Neuronal stem cell (in vitro differentiated cells): ENCODE measurements around the gene COL1A1.

ENCODE experiments used
- DNase-seq: peaks from one replicate; pipeline ENCODE4 v3.0.0-alpha.2; 2013; ENCODE audit warnings: low spot score
- H2AFZ ChIP-seq: one replicate; pipeline ENCODE4 v1.6.1; 2013; ENCODE audit warnings: mild to moderate bottlenecking, low read length, inconsistent platforms
- H2AK5ac ChIP-seq: 2 replicates; pipeline ENCODE4 v1.6.1; 2013; ENCODE audit warnings: low read depth, mild to moderate bottlenecking, inconsistent platforms, low read length, moderate library complexity, mixed read lengths
- H2BK120ac ChIP-seq: 2 replicates; pipeline ENCODE4 v1.6.1; 2013; ENCODE audit warnings: low read depth, mild to moderate bottlenecking, inconsistent platforms, low read length, moderate library complexity, mixed read lengths
- H2BK12ac ChIP-seq: one replicate; pipeline ENCODE4 v1.6.1; 2013; ENCODE audit warnings: low read length, inconsistent platforms
- H2BK15ac ChIP-seq: 2 replicates; pipeline ENCODE4 v1.6.1; 2013; ENCODE audit warnings: mild to moderate bottlenecking, low read length, inconsistent platforms, mixed read lengths
- H2BK5ac ChIP-seq: one replicate; pipeline ENCODE4 v1.6.1; 2013; ENCODE audit warnings: inconsistent platforms, mild to moderate bottlenecking, low read length, moderate library complexity
- H3K14ac ChIP-seq: one replicate; pipeline ENCODE4 v1.6.1; 2013; ENCODE audit warnings: low read length, inconsistent platforms
- H3K18ac ChIP-seq: 2 replicates; pipeline ENCODE4 v1.6.1; 2013; ENCODE audit warnings: low read length, inconsistent platforms
- H3K23ac ChIP-seq: 2 replicates; pipeline ENCODE4 v1.6.1; 2013; ENCODE audit warnings: low read depth, mild to moderate bottlenecking, mixed read lengths, low read length, inconsistent platforms; ENCODE audit not compliant: poor library complexity
- H3K27ac ChIP-seq: replicated peaks from 3 replicates; pipeline ENCODE4 v1.5.1; 2013; ENCODE audit warnings: low read length, inconsistent platforms
- H3K27me3 ChIP-seq, 3 experiments: 2 replicates each; pipeline ENCODE4 v1.6.1; 2013; ENCODE audit warnings: low read length in 3 of 3, mild to moderate bottlenecking in 2 of 3, inconsistent platforms in 1 of 3, low read depth in 1 of 3, mixed read lengths in 1 of 3, moderate library complexity in 1 of 3; ENCODE audit not compliant: control insufficient read depth in 3 of 3, insufficient read depth in 3 of 3
- H3K36me3 ChIP-seq, 2 donors: replicated peaks in 1 of 2; 2 replicates each; pipeline ENCODE4 v1.6.1; 2013; ENCODE audit warnings: low read length in 2 of 2; ENCODE audit not compliant: control insufficient read depth in 2 of 2, insufficient read depth in 2 of 2
- H3K4ac ChIP-seq: 2 replicates; pipeline ENCODE4 v1.6.1; 2013; ENCODE audit warnings: inconsistent platforms, mild to moderate bottlenecking, low read length, moderate library complexity
- H3K4me1 ChIP-seq, 2 donors: 1 replicate in 1 of 2; 2 replicates in 1 of 2; pipeline ENCODE4 v1.6.1; 2013; ENCODE audit warnings: low read length in 2 of 2, low read depth in 1 of 2; ENCODE audit not compliant: control insufficient read depth in 2 of 2, insufficient read depth in 1 of 2
- H3K4me2 ChIP-seq: one replicate; pipeline ENCODE4 v1.6.1; 2013; ENCODE audit warnings: mild to moderate bottlenecking, low read length, inconsistent platforms; ENCODE audit not compliant: insufficient read depth, poor library complexity, severe bottlenecking
- H3K4me3 ChIP-seq, 2 donors: 2 replicates each; pipeline ENCODE4 v1.5.1; 2013; ENCODE audit warnings: low read length in 2 of 2, mild to moderate bottlenecking in 2 of 2, inconsistent platforms in 1 of 2, moderate library complexity in 1 of 2
- H3K79me1 ChIP-seq: one replicate; pipeline ENCODE4 v1.6.1; 2013; ENCODE audit warnings: low read depth, mild to moderate bottlenecking, inconsistent platforms, low read length, moderate library complexity
- H3K9ac ChIP-seq: one replicate; pipeline ENCODE4 v1.6.1; 2013; ENCODE audit warnings: mild to moderate bottlenecking, low read depth, low read length, inconsistent platforms; ENCODE audit not compliant: poor library complexity
- H3K9me3 ChIP-seq, 2 donors: replicated peaks in 1 of 2; 2 replicates each; pipeline versions ENCODE3 to v1.6.1; 2013; ENCODE audit warnings: low read length in 2 of 2, mild to moderate bottlenecking in 2 of 2, inconsistent platforms in 1 of 2, low read depth in 1 of 2, mixed read lengths in 1 of 2, moderate library complexity in 1 of 2; ENCODE audit not compliant: control insufficient read depth in 2 of 2, insufficient read depth in 1 of 2
- H4K8ac ChIP-seq: one replicate; pipeline ENCODE4 v1.6.1; 2013; ENCODE audit warnings: low read depth, mild to moderate bottlenecking, inconsistent platforms, low read length, moderate library complexity
- H4K91ac ChIP-seq: one replicate; pipeline ENCODE4 v1.6.1; 2013; ENCODE audit warnings: low read length, low read depth, mild to moderate bottlenecking, inconsistent platforms; ENCODE audit not compliant: poor library complexity
- WGBS, 2 donors: extraction: QIAGEN DNeasy Blood & Tissue Kit; methylation state at CpG; one replicate each; pipeline ENCODE4 v1.1.7; 2013; ENCODE audit warnings: missing lambda C conversion rate in 2 of 2, mixed read lengths in 1 of 2; ENCODE audit not compliant: insufficient read length in 2 of 2, insufficient replicate concordance in 1 of 2; ENCODE audit errors: extremely low coverage in 2 of 2; 5-methylcytosine and 5-hydroxymethylcytosine counted together

The COL1A1 gene

GRCh38 chr17:50183421-50183994 is 17.9 kb downstream of the COL1A1 start:
- H3K4me2 ChIP-seq = no peak overlapping the region
- H2BK15ac ChIP-seq = peak overlapping the region; percentile 100
- H2BK12ac ChIP-seq = peak overlapping the region; percentile 97
- peak overlapping the region; percentile 95 for H3K18ac ChIP-seq
- H4K8ac ChIP-seq = peak overlapping the region; percentile 97
- peak overlapping the region; percentile 86 for H4K91ac ChIP-seq
- peak overlapping the region; percentile 96 for H2BK5ac ChIP-seq
- 96% methylated on average over 1 of the region's 12 CpGs; no CpG with 5 or more reads in 1 of the 2 donors for WGBS, 2 donors
- peak overlapping the region; percentile 92 for H3K23ac ChIP-seq
- H2AFZ ChIP-seq = no peak overlapping the region
- H3K4me3 ChIP-seq = no peak overlapping the region
- DNase-seq = no peak
- H3K14ac ChIP-seq = peak overlapping the region; percentile 67
- H2BK120ac ChIP-seq = peak overlapping the region; percentile 68
- H3K27ac ChIP-seq = no peak overlapping the region
- H3K27me3 ChIP-seq = peaks cover 0 to 11% (median 0%) of the 10 kb centered on the region in 3 experiments
- H3K9ac ChIP-seq = peak overlapping the region; percentile 50
- peaks cover 0 to 4% of the 10 kb centered on the region in 2 donors for H3K36me3 ChIP-seq
- H3K4ac ChIP-seq = peak overlapping the region; percentile 85
- peaks cover 25 to 29% of the 10 kb centered on the region in 2 donors for H3K4me1 ChIP-seq
- peaks cover 0 to 3% of the 10 kb centered on the region in 2 donors for H3K9me3 ChIP-seq
- peak overlapping the region; percentile 77 for H2AK5ac ChIP-seq
- H3K79me1 ChIP-seq = peaks cover 2% of the 10 kb centered on the region

- Histone ChIP-seq H3K9me3 (peaks cover 0 to 3% of the 10 kb centered on the region in 2 donors), H4K8ac (no peak overlapping the region), H3K23ac (peak overlapping the region; percentile 92), H3K18ac (peak overlapping the region; percentile 95), H3K9ac (peak overlapping the region; percentile 50), H2AFZ (no peak overlapping the region), H3K27ac (no peak overlapping the region), H3K79me1 (peaks cover 2% of the 10 kb centered on the region), H2AK5ac (peak overlapping the region; percentile 77), H3K27me3 (peaks cover 0 to 11% (median 0%) of the 10 kb centered on the region in 3 experiments), H2BK12ac (peak overlapping the region; percentile 97), H3K4me2 (no peak overlapping the region), H3K36me3 (peaks cover 0 to 4% of the 10 kb centered on the region in 2 donors), H2BK15ac (peak overlapping the region; percentile 100), H3K4ac (peak overlapping the region; percentile 85), H3K14ac (peak overlapping the region; percentile 67), H3K4me3 (no peak overlapping the region), H4K91ac (no peak overlapping the region), H2BK5ac (peak overlapping the region; percentile 96), H3K4me1 (peaks cover 31 to 34% of the 10 kb centered on the region in 2 donors), H2BK120ac (peak overlapping the region; percentile 68)
- DNase-seq = no peak
- WGBS, 2 donors = no CpG with 5 or more reads among the region's 18 CpGs
Measured at GRCh38 chr17:50182783-50183420, 18.5 kb downstream of the COL1A1 start.

- peaks cover 0 to 3% of the 10 kb centered on the region in 2 donors for H3K9me3 ChIP-seq
- peak overlapping the region; percentile 96 for H2AK5ac ChIP-seq
- H2BK120ac ChIP-seq = peak overlapping the region; percentile 6
- no CpG with 5 or more reads among the region's 12 CpGs for WGBS, 2 donors
- H3K4me2 ChIP-seq = no peak overlapping the region
- no peak overlapping the region for H3K27ac ChIP-seq
- peak overlapping the region; percentile 64 for H3K14ac ChIP-seq
- H3K9ac ChIP-seq = peak overlapping the region; percentile 63
- no peak overlapping the region for H3K4ac ChIP-seq
- no peak overlapping the region for H3K4me3 ChIP-seq
- peak overlapping the region; percentile 83 for H3K18ac ChIP-seq
- H2AFZ ChIP-seq = no peak overlapping the region
- H2BK5ac ChIP-seq = no peak overlapping the region
- peak overlapping the region; percentile 50 for H2BK15ac ChIP-seq
- peak overlapping the region; percentile 5 for H4K8ac ChIP-seq
- peak overlapping the region; percentile 8 for H2BK12ac ChIP-seq
- H3K36me3 ChIP-seq = peaks cover 0 to 4% of the 10 kb centered on the region in 2 donors
- peak overlapping the region; percentile 34 for H3K23ac ChIP-seq
- H3K79me1 ChIP-seq = peaks cover 4% of the 10 kb centered on the region
- no peak for DNase-seq
- peaks cover 0 to 11% (median 0%) of the 10 kb centered on the region in 3 experiments for H3K27me3 ChIP-seq
- peaks cover 34 to 44% of the 10 kb centered on the region in 2 donors for H3K4me1 ChIP-seq
- H4K91ac ChIP-seq = peak overlapping the region; percentile 62
Measured at GRCh38 chr17:50181591-50182560, 19.6 kb downstream of the COL1A1 start.
